Ascending aorta (tissue), 2 donors: ENCODE results near the gene HSPH1. TPM values are rescaled to one million over a fixed set of nuclear protein-coding genes. Genes with fewer than 3 reads are reported as not detected.
"Not testable (repeated sequence)": the region's sequence is repeated elsewhere in the genome, so short reads cannot be mapped to it uniquely, and the experiment has no call there.

ENCODE experiments used
- DNase-seq, 2 donors: peaks; one replicate each; pipeline ENCODE4 v3.0.0-alpha.2; 2019; ENCODE audit warnings: low spot score in 2 of 2
- H3K27ac ChIP-seq, 2 donors: fragments of 200-600 bp; sonication (generic); one replicate each; pipeline ENCODE4 v1.5.1; 2016 to 2017; ENCODE audit warnings: mild to moderate bottlenecking in 1 of 2
- H3K27me3 ChIP-seq: fragments of 200-600 bp; sonication (generic); one replicate; pipeline ENCODE4 v1.5.1; 2017
- H3K36me3 ChIP-seq, 2 donors: fragments of 200-600 bp; sonication (generic); one replicate each; pipeline ENCODE4 v1.5.1; 2016
- H3K4me1 ChIP-seq, 2 donors: fragments of 200-600 bp; sonication (generic); one replicate each; pipeline ENCODE4 v1.5.1; 2016 to 2017; ENCODE audit warnings: mild to moderate bottlenecking in 1 of 2
- H3K4me3 ChIP-seq, 2 donors: fragments of 200-600 bp; sonication (generic); one replicate each; pipeline ENCODE4 v1.5.1; 2016 to 2017; ENCODE audit warnings: mild to moderate bottlenecking in 1 of 2
- H3K9me3 ChIP-seq, 2 donors: fragments of 200-600 bp; sonication (generic); one replicate each; pipeline ENCODE4 v1.5.1; 2016
- intact Hi-C: fragments of 100-400 bp; cut with DNase I; formaldehyde crosslinking; loops from one replicate; pipeline ENCODE4 v1.15.1; 2023
- total RNA-seq: library from RNA; depleted of rRNA; stranded (reverse); fragments of >200 nt; gene quantifications from one replicate; pipeline ENCODE4 v1.1.0, GENCODE V29; 2016
- TF ChIP-seq, protein P1 (sequence below), 3 experiments: fragments of 200-600 bp in 2 of 3; fragments of 450-650 bp in 1 of 3; sonication (generic) in 2 of 3; IDR thresholded peaks; one replicate each; pipeline ENCODE4 v1.5.1; 2016 to 2019; ENCODE audit warnings: antibody characterized with exemption in 3 of 3, mild to moderate bottlenecking in 1 of 3, moderate library complexity in 1 of 3

Gene HSPH1
- total RNA-seq, 1 donor from 2014 or later: 20.6 TPM

DNA sequence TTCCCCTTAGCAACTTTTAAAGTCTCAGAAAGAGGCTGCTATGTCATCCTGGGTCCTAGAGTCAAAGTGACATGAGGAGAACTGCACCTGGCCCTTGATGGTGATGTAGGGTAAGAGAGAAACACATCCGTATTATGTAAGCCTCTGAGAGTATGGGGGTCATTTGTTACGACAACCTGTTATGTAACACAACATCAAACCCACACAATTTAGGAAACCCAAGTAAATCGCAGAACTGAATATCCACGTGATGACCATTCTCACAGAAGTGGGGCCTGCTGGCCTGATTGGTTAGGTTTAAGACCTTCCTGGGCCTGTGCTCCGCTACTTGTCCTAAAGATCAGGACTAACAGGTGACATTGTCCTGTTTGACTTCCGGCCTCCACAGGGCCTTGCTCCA lies 22.7 kb upstream of the HSPH1 start:
- Histone ChIP-seq H3K4me3 (no peak overlapping the region), H3K27ac (no peak overlapping the region), H3K9me3 (no peaks in the 10 kb centered on the region), H3K36me3 (no peaks in the 10 kb centered on the region), H3K27me3 (no peaks in the 10 kb centered on the region), H3K4me1 (no peaks in the 10 kb centered on the region)
- TF ChIP-seq, protein P1, sequence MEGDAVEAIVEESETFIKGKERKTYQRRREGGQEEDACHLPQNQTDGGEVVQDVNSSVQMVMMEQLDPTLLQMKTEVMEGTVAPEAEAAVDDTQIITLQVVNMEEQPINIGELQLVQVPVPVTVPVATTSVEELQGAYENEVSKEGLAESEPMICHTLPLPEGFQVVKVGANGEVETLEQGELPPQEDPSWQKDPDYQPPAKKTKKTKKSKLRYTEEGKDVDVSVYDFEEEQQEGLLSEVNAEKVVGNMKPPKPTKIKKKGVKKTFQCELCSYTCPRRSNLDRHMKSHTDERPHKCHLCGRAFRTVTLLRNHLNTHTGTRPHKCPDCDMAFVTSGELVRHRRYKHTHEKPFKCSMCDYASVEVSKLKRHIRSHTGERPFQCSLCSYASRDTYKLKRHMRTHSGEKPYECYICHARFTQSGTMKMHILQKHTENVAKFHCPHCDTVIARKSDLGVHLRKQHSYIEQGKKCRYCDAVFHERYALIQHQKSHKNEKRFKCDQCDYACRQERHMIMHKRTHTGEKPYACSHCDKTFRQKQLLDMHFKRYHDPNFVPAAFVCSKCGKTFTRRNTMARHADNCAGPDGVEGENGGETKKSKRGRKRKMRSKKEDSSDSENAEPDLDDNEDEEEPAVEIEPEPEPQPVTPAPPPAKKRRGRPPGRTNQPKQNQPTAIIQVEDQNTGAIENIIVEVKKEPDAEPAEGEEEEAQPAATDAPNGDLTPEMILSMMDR (IDR thresholded peaks at IDR 0.05): no peak
- intact Hi-C loops: no loop called here
- DNase-seq: no peak

DNA sequence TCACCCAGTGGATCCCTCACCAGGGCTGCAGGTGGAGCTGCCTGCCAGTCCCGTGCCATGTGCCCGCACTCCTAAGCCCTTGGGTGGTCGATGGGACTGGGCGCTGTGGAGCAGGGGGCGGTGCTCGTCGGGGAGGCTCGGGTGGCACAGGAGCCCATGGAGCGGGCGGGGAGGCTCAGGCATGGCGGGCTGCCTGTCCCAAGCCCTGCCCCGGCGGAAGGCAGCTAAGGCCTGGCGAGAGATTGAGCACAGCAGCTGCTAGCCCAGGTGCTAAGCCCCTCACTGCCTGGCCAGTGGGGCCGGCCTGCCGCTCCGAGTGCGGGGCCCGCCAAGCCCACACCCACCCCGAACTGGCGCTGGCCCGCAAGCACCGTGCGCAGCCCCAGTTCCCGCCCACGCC lies 21.3 kb upstream of the HSPH1 start:
- TF ChIP-seq, protein P1 (IDR thresholded peaks at IDR 0.05): no peak
- Histone ChIP-seq H3K9me3 (no peaks in the 10 kb centered on the region), H3K36me3 (no peaks in the 10 kb centered on the region), H3K27ac (no peak overlapping the region), H3K27me3 (no peaks in the 10 kb centered on the region), H3K4me3 (no peak overlapping the region), H3K4me1 (no peaks in the 10 kb centered on the region)
- intact Hi-C loops: no loop called here
- DNase-seq: no peak

DNA sequence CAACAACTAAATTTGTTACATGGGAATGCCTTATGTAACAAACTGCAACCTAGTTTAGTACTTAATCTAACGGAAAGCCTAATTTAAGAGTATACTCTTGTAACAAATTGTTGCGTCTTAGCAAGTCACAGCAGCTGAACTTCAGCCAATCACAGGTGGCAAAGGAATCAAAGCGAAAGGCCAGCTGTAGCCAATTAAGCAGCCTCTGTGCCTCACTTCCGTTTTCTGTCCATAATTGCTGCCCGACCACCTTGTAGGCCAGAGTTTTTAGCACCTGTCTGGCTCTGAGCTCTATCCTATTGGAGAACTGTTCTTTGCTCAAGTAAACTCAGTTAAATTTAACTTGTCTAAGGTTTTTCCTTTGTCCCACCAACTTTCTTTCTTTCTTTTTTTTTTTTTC lies 18.1 kb upstream of the HSPH1 start:
- Histone ChIP-seq H3K9me3 (no peaks in the 10 kb centered on the region), H3K4me3 (no peak overlapping the region), H3K27ac (no peak overlapping the region), H3K4me1 (no peaks in the 10 kb centered on the region), H3K36me3 (no peaks in the 10 kb centered on the region), H3K27me3 (no peaks in the 10 kb centered on the region)
- intact Hi-C loops: no loop called here
- DNase-seq: no peak
- TF ChIP-seq, protein P1 (IDR thresholded peaks at IDR 0.05): no peak

DNA sequence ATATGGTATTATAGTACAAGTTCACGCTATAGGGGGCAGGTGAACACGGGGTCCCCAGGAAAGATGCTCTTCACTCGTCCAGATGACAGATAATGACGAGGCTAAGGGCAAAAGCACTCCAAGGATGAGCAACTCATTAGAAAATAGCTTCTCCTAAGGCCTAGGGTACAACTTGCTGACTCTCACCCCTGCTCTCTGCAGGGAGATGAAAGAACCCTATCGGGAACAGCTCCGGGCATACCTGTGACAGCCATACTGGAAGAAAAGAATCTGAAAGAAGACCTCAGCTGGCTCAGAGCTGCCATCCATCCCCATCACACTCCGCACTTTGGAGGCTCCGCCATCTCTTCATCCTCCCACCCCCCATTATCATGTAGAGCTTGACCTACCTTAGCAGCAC lies 17.5 kb upstream of the HSPH1 start:
- Histone ChIP-seq H3K27ac (no peak overlapping the region), H3K4me1 (no peaks in the 10 kb centered on the region), H3K27me3 (no peaks in the 10 kb centered on the region), H3K4me3 (no peak overlapping the region), H3K36me3 (no peaks in the 10 kb centered on the region), H3K9me3 (no peaks in the 10 kb centered on the region)
- DNase-seq: no peak
- intact Hi-C loops: no loop called here
- TF ChIP-seq, protein P1 (IDR thresholded peaks at IDR 0.05): no peak

DNA sequence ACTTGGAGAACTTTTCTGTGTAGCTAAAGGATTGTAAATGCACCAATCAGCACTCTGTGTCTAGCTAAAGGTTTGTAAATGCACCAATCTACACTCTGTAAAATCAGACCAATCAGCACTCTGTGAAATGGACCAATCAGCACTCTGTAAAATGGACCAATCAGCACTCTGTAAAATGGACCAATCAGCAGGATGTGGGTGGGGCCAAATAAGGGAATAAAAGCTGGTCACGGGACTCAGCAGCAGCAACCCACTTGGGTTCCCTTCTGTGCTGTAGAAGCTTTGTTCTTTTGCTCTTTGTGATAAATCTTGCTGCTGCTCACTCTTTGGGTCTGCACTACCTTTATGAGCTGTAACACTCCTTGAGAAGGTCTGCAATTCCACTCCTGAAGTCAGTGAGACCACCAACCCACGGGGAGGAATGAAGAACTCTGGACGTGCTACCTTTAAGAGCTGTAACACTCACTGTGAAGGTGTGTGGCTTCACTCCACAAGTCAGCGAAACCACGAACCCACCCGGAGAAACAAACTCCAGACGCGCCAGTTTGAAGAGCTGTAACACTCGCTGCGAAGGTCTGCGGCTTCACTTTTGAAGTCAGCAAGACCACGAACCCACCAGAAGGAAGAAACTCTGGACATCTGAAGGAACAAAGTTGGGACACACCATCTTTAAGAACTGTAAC lies 16.2 kb upstream of the HSPH1 start:
- H3K27me3 ChIP-seq, intact Hi-C loops, H3K4me1 ChIP-seq, H3K27ac ChIP-seq, H3K9me3 ChIP-seq, DNase-seq, H3K4me3 ChIP-seq, H3K36me3 ChIP-seq: not testable (repeated sequence)

DNA sequence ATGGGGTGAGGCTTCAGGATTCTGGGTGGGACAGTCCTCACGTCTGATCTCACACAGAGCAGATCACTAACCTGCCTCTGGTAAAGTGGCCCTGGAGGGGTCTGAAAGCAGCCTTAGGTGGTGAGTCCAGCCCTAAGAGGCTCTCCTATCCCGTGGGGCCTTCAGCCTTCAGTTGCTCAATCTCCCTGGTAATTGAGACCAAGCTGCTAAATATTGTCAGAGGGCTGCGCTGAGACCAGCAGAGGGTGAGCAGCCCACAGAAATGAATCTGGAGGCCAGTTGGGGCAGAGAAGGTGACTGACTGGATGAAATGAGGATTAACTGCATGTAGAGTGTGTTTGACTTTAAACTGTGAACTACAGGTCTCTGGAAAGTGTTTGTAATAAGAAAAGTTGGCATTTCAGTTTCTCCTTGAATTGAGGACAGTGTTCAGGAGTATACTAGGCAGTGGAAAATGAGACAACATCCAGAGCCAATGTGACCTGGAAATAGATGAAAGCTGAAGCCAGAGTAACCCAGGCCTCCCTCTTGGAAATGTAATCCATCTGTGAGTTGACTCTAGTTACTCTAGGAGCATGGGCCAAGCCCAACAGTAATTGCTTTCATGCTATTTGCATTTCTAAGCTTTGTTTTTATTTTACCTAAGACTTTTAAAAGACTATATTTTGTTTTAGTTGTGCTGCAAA lies 14.3 kb upstream of the HSPH1 start:
- H3K27ac ChIP-seq: no peak overlapping the region
- H3K9me3 ChIP-seq: no peaks in the 10 kb centered on the region
- H3K36me3 ChIP-seq: no peaks in the 10 kb centered on the region
- no peaks in the 10 kb centered on the region for H3K4me1 ChIP-seq
- no peak overlapping the region for H3K4me3 ChIP-seq
- intact Hi-C loops: no loop called here
- no peak for DNase-seq
- no peaks in the 10 kb centered on the region for H3K27me3 ChIP-seq
- TF ChIP-seq, protein P1 (IDR thresholded peaks at IDR 0.05): no peak
